Chondrocyte (in vitro differentiated cells): ENCODE measurements around the gene MEA1. TPM values are rescaled to one million over a fixed set of nuclear protein-coding genes. Genes with fewer than 3 reads are reported as not detected.
A peak's percentile ranks its signal among the peaks of the same experiment; 100 is the strongest.

Experiments used
- DNase-seq: peaks from one replicate; pipeline ENCODE4 v3.0.0; 2021; ENCODE audit warnings: mixed read lengths, low spot score
- H3K27ac Mint-ChIP-seq: one replicate; pipeline ENCODE4 v1.8.0; 2021; ENCODE audit warnings: mild to moderate bottlenecking, moderate library complexity, mixed read lengths; ENCODE audit not compliant: unreplicated experiment
- H3K27me3 Mint-ChIP-seq: 2 replicates; pipeline ENCODE4 v1.8.0; 2021; ENCODE audit warnings: low read depth, mixed read lengths
- H3K36me3 Mint-ChIP-seq: 2 replicates; pipeline ENCODE4 v1.8.0; 2021; ENCODE audit warnings: low read depth, mixed read lengths
- H3K4me1 Mint-ChIP-seq: 2 replicates; pipeline ENCODE4 v1.8.0; 2021; ENCODE audit warnings: low read depth, mild to moderate bottlenecking, mixed read lengths
- H3K4me3 Mint-ChIP-seq: one replicate; pipeline ENCODE4 v1.8.0; 2021; ENCODE audit warnings: mild to moderate bottlenecking, moderate library complexity, mixed read lengths; ENCODE audit not compliant: unreplicated experiment
- H3K9me3 Mint-ChIP-seq: 2 replicates; pipeline ENCODE4 v1.8.0; 2021; ENCODE audit warnings: low read depth, mixed read lengths
- CTCF ChIP-seq: fragments of 200-600 bp; sonication (generic); IDR thresholded peaks from 2 replicates; pipeline ENCODE4 v1.5.0; 2021; ENCODE audit warnings: antibody characterized with exemption, mild to moderate bottlenecking, moderate library complexity
- total RNA-seq: library from RNA; stranded (reverse); gene quantifications from 3 replicates; pipeline ENCODE4 v1.2.1, GENCODE V29; 2021

MEA1 gene
- total RNA-seq, 1 donor from 2014 or later: 71.1 TPM

GRCh38 chr6:43060034-43060754 lies 46.4 kb upstream of the MEA1 start:
- Mint-ChIP-seq H3K4me3 (peak overlapping the region; percentile 87), H3K27ac (peak overlapping the region; percentile 90), H3K4me1 (peaks cover 40% of the 10 kb centered on the region), H3K9me3 (no peaks in the 10 kb centered on the region), H3K36me3 (peaks cover 14% of the 10 kb centered on the region), H3K27me3 (no peaks in the 10 kb centered on the region)
- DNase-seq: no peak
- no peak for TF ChIP-seq CTCF

GRCh38 chr6:43059168-43060033 lies 45.7 kb upstream of the MEA1 start, which contains the start of the genes KLC4 and MRPL2:
Gene KLC4 (plus strand): TSS chr6:43059631. CDS start chr6:43061336, 1,705 bp downstream.
Gene MRPL2 (minus strand): TSS chr6:43059434. CDS start chr6:43059381, 53 bp downstream.
- no peak for DNase-seq
- Mint-ChIP-seq H3K36me3 (peaks cover 11% of the 10 kb centered on the region), H3K4me1 (peaks cover 41% of the 10 kb centered on the region), H3K27me3 (no peaks in the 10 kb centered on the region), H3K9me3 (no peaks in the 10 kb centered on the region), H3K4me3 (peak within 1 kb of the TSS; percentile 87), H3K27ac (peak within 1 kb of the TSS; percentile 90)
- TF ChIP-seq CTCF: no peak

- Mint-ChIP-seq H3K36me3 (peaks cover 8% of the 10 kb centered on the region), H3K27me3 (no peaks in the 10 kb centered on the region), H3K9me3 (no peaks in the 10 kb centered on the region), H3K4me3 (peak overlapping the region; percentile 87), H3K27ac (peak overlapping the region; percentile 71), H3K4me1 (peaks cover 47% of the 10 kb centered on the region)
- DNase-seq: no peak
- TF ChIP-seq CTCF: no peak
Measured at GRCh38 chr6:43058531-43058930, 44.8 kb upstream of the MEA1 start.

- H3K9me3 Mint-ChIP-seq: no peaks in the 10 kb centered on the region
Measured at GRCh38 chr6:43055966-43056365, 42.2 kb upstream of the MEA1 start.

More at GRCh38 chr6:43055966-43056365, 42.2 kb upstream of the MEA1 start:
- Mint-ChIP-seq H3K36me3 (peaks cover 11% of the 10 kb centered on the region), H3K4me1 (peaks cover 60% of the 10 kb centered on the region), H3K27me3 (no peaks in the 10 kb centered on the region), H3K27ac (no peak overlapping the region), H3K4me3 (peak overlapping the region; percentile 9)
- TF ChIP-seq CTCF: no peak
- DNase-seq: no peak
